Panc1 (cell line): ENCODE measurements around the gene HLA-DQA1. TPM values are rescaled to one million over a fixed set of nuclear protein-coding genes. Genes with fewer than 3 reads are reported as not detected.
"Not testable (repeated sequence)": the region's sequence is repeated elsewhere in the genome, so short reads cannot be mapped to it uniquely, and the experiment has no call there.

Experiments used
- ATAC-seq: fragments of 200-7000 bp; cut with Tn5 transposase; 2 replicates; pipeline ENCODE4 v1.9.1; 2020; ENCODE audit warnings: mild to moderate bottlenecking, moderate library complexity
- BruUV-seq: library from RNA; stranded (reverse); fragments of 400-500 nt; replicated peaks from 2 replicates; lab custom pipeline; 2021; lab: Mats Ljungman, UMichigan
- CTCF ChIA-PET: fragments of 300-600 bp; sonication (Branson Sonifier 250); formaldehyde crosslinking; loops from one replicate; lab custom pipeline; 2022; ENCODE audit warnings: antibody characterized with exemption; lab: Charles Lee
- POLR2A ChIA-PET: fragments of 300-600 bp; sonication (Branson Sonifier 250); formaldehyde crosslinking; loops from one replicate; lab custom pipeline; 2022; ENCODE audit warnings: antibody characterized with exemption; lab: Charles Lee
- DNase-seq: peaks from one replicate; pipeline ENCODE4 v3.0.0-alpha.2; 2010; ENCODE audit warnings: low read depth, low spot score
- H3K27ac ChIP-seq: 2 replicates; pipeline ENCODE4 v1.5.1; 2011; ENCODE audit warnings: mild to moderate bottlenecking, low read length, inconsistent platforms
- H3K27me3 ChIP-seq: fragments of 200-500 bp; sonication (Bioruptor generic); 2 replicates; pipeline ENCODE4 v1.6.0; 2014; ENCODE audit warnings: low read length, inconsistent platforms; ENCODE audit not compliant: control insufficient read depth, insufficient read depth
- H3K36me3 ChIP-seq: fragments of 200-500 bp; sonication (Bioruptor generic); 2 replicates; pipeline ENCODE4 v1.5.1; 2014; ENCODE audit warnings: inconsistent platforms, mild to moderate bottlenecking, low read length, moderate library complexity; ENCODE audit not compliant: control insufficient read depth, insufficient read depth
- H3K4me1 ChIP-seq: 2 replicates; pipeline ENCODE4 v1.5.1; 2011; ENCODE audit warnings: inconsistent platforms, mild to moderate bottlenecking, low read length, moderate library complexity; ENCODE audit not compliant: control insufficient read depth, insufficient read depth
- H3K4me3 ChIP-seq, 2 experiments: 2 replicates each; pipeline ENCODE4 v1.5.1; 2011 to 2012; ENCODE audit warnings: low read depth in 2 of 2, low read length in 2 of 2, mild to moderate bottlenecking in 2 of 2, inconsistent platforms in 1 of 2, moderate library complexity in 1 of 2
- H3K9me3 ChIP-seq: fragments of 200-500 bp; sonication (Bioruptor generic); 2 replicates; pipeline ENCODE4 v1.5.1; 2014; ENCODE audit warnings: low read depth, mild to moderate bottlenecking, inconsistent platforms, low read length, moderate library complexity; ENCODE audit not compliant: control insufficient read depth, insufficient read depth
- POLR2AphosphoS5 ChIP-seq: IDR thresholded peaks from 2 replicates; pipeline ENCODE4 v1.6.1; 2012; ENCODE audit warnings: mild to moderate bottlenecking, low read depth, low read length, moderate library complexity
- SIN3A ChIP-seq: IDR thresholded peaks from 2 replicates; pipeline ENCODE4 v1.6.1; 2012; ENCODE audit warnings: low read depth, mild to moderate bottlenecking, low read length, moderate library complexity, borderline replicate concordance; ENCODE audit not compliant: insufficient read depth
- TCF7L2 ChIP-seq: IDR thresholded peaks from 2 replicates; pipeline ENCODE4 v1.6.1; 2011; ENCODE audit warnings: mild to moderate bottlenecking, low read depth, low read length, inconsistent platforms
- in situ Hi-C: cut with HindIII; loops from 2 replicates; pipeline ENCODE4 v1.10.0; 2016; ENCODE audit warnings: low sequenced_read_pairs, low pct_unique_long_range_greater_than_20kb
- intact Hi-C: fragments of 100-400 bp; cut with micrococcal nuclease; formaldehyde crosslinking; loops from one replicate; pipeline ENCODE4 v1.10.0; 2022; ENCODE audit not compliant: unreplicated experiment
- total RNA-seq: library from RNA; stranded (reverse); gene quantifications from one replicate; pipeline ENCODE4 v1.2.1, GENCODE V29; 2021; ENCODE audit not compliant: unreplicated experiment
- TF ChIP-seq, protein P1 (sequence below): fragments of 450-650 bp; IDR thresholded peaks from 2 replicates; pipeline ENCODE4 v1.5.1; 2017; ENCODE audit warnings: mild to moderate bottlenecking
- TF ChIP-seq, protein P2 (sequence below), 2 experiments: IDR thresholded peaks; 2 replicates each; pipeline ENCODE4 v1.6.1; 2011 to 2012; ENCODE audit warnings: low read depth in 2 of 2, control low read depth in 1 of 2, low read length in 1 of 2, mild to moderate bottlenecking in 1 of 2, moderate library complexity in 1 of 2; ENCODE audit not compliant: insufficient read depth in 1 of 2

HLA-DQA1 gene
- total RNA-seq, 1 experiment from 2014 or later, result 0.39 TPM

GRCh38 chr6:32627831-32628230 lies 9.4 kb upstream of the HLA-DQA1 start:
- BruUV-seq, result no TSS peak
- H3K4me1 ChIP-seq, result no peaks in the 10 kb centered on the region
- in situ Hi-C loops (no loop called here), intact Hi-C loops (no loop called here)
- no peak for ATAC-seq
- no peaks in the 10 kb centered on the region for H3K36me3 ChIP-seq
- H3K27ac ChIP-seq, result no peak overlapping the region
- POLR2A ChIA-PET, result no interaction called here
- no peak overlapping the region for H3K4me3 ChIP-seq
- CTCF ChIA-PET, result no interaction called here
- DNase-seq, result no peak
- TF ChIP-seq POLR2AphosphoS5 (no peak), TCF7L2 (no peak), SIN3A (no peak)
- TF ChIP-seq, protein P1, sequence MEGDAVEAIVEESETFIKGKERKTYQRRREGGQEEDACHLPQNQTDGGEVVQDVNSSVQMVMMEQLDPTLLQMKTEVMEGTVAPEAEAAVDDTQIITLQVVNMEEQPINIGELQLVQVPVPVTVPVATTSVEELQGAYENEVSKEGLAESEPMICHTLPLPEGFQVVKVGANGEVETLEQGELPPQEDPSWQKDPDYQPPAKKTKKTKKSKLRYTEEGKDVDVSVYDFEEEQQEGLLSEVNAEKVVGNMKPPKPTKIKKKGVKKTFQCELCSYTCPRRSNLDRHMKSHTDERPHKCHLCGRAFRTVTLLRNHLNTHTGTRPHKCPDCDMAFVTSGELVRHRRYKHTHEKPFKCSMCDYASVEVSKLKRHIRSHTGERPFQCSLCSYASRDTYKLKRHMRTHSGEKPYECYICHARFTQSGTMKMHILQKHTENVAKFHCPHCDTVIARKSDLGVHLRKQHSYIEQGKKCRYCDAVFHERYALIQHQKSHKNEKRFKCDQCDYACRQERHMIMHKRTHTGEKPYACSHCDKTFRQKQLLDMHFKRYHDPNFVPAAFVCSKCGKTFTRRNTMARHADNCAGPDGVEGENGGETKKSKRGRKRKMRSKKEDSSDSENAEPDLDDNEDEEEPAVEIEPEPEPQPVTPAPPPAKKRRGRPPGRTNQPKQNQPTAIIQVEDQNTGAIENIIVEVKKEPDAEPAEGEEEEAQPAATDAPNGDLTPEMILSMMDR, result no peak
- TF ChIP-seq, protein P2, sequence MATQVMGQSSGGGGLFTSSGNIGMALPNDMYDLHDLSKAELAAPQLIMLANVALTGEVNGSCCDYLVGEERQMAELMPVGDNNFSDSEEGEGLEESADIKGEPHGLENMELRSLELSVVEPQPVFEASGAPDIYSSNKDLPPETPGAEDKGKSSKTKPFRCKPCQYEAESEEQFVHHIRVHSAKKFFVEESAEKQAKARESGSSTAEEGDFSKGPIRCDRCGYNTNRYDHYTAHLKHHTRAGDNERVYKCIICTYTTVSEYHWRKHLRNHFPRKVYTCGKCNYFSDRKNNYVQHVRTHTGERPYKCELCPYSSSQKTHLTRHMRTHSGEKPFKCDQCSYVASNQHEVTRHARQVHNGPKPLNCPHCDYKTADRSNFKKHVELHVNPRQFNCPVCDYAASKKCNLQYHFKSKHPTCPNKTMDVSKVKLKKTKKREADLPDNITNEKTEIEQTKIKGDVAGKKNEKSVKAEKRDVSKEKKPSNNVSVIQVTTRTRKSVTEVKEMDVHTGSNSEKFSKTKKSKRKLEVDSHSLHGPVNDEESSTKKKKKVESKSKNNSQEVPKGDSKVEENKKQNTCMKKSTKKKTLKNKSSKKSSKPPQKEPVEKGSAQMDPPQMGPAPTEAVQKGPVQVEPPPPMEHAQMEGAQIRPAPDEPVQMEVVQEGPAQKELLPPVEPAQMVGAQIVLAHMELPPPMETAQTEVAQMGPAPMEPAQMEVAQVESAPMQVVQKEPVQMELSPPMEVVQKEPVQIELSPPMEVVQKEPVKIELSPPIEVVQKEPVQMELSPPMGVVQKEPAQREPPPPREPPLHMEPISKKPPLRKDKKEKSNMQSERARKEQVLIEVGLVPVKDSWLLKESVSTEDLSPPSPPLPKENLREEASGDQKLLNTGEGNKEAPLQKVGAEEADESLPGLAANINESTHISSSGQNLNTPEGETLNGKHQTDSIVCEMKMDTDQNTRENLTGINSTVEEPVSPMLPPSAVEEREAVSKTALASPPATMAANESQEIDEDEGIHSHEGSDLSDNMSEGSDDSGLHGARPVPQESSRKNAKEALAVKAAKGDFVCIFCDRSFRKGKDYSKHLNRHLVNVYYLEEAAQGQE (IDR thresholded peaks at IDR 0.05; ENCODE audit: insufficient read depth in 1 of 2, low read depth in 2 of 2, low read length in 1 of 2), result no peak
- no peaks in the 10 kb centered on the region for H3K27me3 ChIP-seq
- H3K9me3 ChIP-seq, result no peaks in the 10 kb centered on the region

DNA sequence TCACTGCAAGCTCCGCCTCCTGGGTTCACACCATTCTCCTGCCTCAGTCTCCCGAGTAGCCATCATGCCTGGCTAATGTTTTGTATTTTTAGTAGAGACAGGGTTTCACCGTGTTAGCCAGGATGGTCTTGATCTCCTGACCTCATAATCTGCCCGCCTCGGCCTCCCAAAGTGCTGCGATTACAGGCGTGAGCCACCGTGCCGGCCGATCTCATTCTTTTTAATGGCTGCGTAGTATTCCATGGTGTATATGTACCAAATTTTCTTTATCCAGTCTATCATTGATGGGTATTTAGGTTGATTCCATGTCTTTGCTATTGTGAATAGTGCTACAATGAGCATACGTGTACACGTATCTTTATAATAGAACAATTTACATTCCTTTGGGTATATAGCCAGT lies 7.4 kb upstream of the HLA-DQA1 start:
- H3K4me3 ChIP-seq, intact Hi-C loops, H3K36me3 ChIP-seq, ATAC-seq, BruUV-seq, H3K27me3 ChIP-seq, POLR2A ChIA-PET, H3K9me3 ChIP-seq, H3K4me1 ChIP-seq, CTCF ChIA-PET, in situ Hi-C loops, H3K27ac ChIP-seq, DNase-seq: not testable (repeated sequence)

- H3K4me1 ChIP-seq, result no peaks in the 10 kb centered on the region
- ChIA-PET POLR2A (no interaction called here), CTCF (no interaction called here)
- DNase-seq, result no peak
- TF ChIP-seq TCF7L2 (no peak), POLR2AphosphoS5 (no peak), SIN3A (no peak)
- TF ChIP-seq, protein P2 (IDR thresholded peaks at IDR 0.05; ENCODE audit: insufficient read depth in 1 of 2, low read depth in 2 of 2, low read length in 1 of 2), result no peak
- TF ChIP-seq, protein P1, result no peak
- intact Hi-C loops, result no loop called here
- in situ Hi-C loops, result no loop called here
- BruUV-seq, result no TSS peak
- no peaks in the 10 kb centered on the region for H3K36me3 ChIP-seq
- peaks cover 20% of the 10 kb centered on the region for H3K27me3 ChIP-seq
- no peak for ATAC-seq
- H3K4me3 ChIP-seq, result no peak overlapping the region
- H3K27ac ChIP-seq, result no peak overlapping the region
- no peaks in the 10 kb centered on the region for H3K9me3 ChIP-seq
These were observed 1.6 kb upstream of the HLA-DQA1 start for GRCh38 chr6:32635526-32636123.
